Measurements from ENCODE around the gene ASMTL.

DNA sequence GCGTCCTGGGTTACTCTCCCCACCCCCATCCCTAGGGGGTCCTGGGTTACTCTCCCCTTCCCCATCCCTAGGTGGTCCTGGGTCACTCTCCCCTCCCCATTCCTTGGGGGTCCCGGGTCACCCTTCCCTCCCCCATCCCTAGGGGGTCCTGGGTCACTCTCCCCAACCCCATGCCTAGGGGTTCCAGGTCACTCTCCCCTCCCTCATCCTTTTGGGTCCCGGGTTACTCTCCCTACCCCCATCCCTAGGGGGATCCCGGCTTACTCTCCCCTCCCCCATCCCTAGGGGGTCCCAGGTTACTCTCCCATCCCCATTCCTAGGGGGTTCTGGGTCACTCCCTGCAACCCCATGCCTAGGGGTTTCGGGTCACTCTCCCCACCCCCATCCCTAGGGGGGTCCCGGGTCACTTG is 1.5 kb downstream of the ASMTL start:
- TF ChIP-seq POLR2A (IDR thresholded peaks at IDR 0.05), result no peak
- TF ChIP-seq, protein P1, sequence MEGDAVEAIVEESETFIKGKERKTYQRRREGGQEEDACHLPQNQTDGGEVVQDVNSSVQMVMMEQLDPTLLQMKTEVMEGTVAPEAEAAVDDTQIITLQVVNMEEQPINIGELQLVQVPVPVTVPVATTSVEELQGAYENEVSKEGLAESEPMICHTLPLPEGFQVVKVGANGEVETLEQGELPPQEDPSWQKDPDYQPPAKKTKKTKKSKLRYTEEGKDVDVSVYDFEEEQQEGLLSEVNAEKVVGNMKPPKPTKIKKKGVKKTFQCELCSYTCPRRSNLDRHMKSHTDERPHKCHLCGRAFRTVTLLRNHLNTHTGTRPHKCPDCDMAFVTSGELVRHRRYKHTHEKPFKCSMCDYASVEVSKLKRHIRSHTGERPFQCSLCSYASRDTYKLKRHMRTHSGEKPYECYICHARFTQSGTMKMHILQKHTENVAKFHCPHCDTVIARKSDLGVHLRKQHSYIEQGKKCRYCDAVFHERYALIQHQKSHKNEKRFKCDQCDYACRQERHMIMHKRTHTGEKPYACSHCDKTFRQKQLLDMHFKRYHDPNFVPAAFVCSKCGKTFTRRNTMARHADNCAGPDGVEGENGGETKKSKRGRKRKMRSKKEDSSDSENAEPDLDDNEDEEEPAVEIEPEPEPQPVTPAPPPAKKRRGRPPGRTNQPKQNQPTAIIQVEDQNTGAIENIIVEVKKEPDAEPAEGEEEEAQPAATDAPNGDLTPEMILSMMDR (IDR thresholded peaks at IDR 0.05), result no peak

Measured in vagina (tissue), 2 donors.